ENCODE measurements around the gene TPCN2.

GRCh38 chr11:69071956-69072355, 23.2 kb downstream of the TPCN2 start:
- TF ChIP-seq CTCF (IDR thresholded peaks at IDR 0.05 in 4 of 5, conservative IDR thresholded peaks at IDR 0.05 in 1 of 5) (no peak), POLR2A (IDR thresholded peaks at IDR 0.05) (no peak)

Data from gastrocnemius medialis (tissue), 4 donors.